GM21723 (cell line): ENCODE data around the gene MSL3B.

Experiments used
- ATAC-seq: cut with Tn5 transposase; IDR thresholded peaks from one replicate; pipeline ENCODE4 v1.9.1; 2021; ENCODE audit warnings: mild to moderate bottlenecking, moderate library complexity; ENCODE audit not compliant: unreplicated experiment

Gene MSL3B

DNA sequence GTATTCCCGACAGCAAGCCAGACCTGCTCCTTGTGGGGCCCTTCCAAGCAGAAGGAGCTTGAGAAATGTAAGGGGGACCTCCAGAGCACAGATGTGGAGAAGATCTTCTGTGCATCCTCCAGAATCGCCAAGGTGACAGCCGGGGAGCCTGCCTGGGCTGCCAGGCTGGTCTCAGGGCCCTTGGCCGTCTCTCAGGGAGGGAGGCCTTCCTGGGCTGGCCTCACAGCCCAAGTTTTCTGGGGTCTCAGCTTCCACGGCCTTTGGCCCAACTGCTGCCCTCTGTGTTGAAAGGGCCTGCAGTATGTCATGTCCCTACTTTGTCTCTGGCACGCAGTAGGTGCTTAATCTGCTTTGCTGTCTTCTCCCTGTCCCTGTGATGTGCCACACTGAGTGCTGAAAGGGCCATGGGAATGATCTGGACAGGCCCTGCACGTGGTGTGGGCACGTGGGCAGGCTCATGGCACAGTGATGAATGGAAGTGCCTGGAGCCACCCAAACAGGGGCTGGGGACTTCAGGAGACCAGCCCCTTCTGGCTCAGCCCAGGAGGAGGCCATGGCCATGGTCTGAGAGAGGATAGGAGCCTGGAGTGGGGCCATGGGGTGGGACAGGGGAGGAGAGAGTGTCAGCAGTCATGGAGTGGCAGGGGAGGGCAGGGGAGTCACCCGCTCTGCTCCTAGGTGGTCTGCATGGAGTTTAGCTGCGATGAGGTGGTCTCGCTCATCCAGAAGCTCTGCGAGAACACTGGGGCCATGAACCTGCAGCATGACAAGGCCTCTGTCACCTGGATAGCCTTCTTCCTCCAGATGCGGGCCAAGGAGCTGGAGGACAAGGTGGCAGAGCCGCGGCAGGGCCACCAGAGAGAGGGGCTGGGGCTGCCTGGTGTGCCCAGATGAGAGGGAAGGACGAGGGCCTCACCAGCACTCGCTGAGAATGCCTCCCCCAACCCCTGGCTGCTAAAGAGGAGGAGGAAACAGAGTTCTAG lies 49.3 kb downstream of the MSL3B start:
- ATAC-seq: no peak

DNA sequence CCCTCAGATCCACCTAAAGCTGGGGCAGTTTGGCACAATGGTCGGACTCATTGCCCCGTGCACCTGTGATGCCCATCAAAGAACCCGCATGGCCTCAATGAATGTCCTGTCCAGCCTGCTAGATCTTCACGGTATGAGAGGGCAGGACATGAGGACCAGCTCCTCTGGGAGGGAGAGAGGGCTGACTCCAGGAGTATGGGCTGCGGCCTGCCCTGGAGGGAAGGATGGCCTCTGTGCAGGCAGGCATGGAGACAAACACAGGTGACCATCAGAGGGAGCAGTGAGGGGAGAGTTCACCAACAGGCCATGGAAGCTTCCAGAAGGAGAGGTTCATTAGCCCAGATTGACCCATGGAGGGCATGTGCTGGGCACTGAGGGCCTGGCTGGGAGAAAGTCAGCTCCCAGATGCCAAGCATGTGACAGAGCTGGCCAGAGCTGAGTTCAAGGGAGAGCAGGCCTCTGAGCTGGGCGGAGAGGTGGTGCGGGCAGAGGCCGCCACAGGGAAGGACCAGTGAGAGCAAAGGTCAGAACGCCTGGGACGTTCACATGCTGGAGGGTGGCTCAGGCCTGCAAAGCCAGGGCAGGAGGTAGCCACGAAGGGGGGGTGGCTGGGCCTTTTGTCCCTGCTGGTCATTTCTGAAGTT lies 50.1 kb downstream of the MSL3B start:
- no peak for ATAC-seq

DNA sequence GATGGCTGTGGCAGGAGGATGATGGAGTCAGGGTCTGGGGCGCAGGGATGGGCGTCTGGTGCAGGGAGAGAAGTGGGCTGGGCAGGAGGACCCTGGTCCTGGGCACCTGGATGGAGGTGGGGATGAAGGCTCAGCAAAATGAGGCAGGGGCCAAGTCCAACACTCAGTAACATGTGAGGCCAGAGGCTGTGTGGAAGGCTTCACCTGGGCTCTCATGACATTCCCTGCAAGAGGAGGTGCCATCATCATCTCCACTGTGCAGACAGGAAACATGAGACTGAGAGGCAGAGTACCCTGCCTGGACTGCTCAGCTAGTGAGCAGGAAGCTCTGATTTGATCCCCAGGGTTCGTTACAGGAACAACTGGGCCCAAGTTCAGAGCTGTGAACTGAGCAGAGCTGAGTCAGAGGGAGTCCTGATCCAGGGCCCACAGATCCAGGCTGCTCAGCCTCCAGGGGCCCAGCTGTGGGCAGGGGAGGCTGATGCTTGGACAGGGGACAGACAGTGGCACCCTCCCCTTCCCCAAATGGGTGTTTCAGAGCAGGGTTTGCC lies 50.8 kb downstream of the MSL3B start:
- no peak for ATAC-seq

DNA sequence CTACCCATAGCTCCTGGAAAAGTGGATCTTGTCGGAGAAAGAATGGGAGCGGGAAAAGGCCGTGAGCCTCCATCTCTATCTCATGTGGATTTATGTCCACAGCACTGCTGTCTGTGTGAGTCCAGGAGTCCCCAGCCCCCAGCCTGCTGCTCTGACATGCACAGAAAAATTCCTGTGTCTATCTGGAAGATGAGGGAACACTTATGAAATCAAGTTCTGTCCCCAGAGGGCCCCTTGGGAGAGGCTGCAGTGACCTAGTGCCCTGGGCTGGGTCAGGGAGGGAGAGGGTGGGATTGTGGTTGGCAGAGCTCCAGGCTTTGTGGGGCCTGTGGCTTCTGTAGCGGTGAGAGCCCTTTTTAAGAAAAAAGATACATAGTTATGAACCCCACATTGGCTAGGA lies 51.4 kb downstream of the MSL3B start:
- ATAC-seq: no peak

DNA sequence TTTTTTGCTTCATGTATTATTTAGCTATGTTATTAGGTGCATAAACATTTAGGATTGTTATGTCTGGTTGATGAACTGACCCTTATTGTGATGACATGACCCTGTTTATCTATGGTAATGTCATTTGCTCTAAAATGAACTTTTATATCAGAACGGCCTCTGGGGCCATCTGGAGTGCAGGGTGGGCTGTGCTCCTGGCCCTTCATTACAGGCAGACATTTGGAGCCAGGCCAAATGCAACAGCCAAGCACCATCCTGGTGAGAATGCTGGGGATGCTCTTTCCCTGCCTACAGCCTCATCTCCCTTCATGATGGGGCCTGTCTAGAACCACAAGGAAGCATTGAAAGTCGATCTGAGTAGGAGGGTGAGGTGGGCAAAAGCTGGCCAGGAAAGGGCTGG lies 51.9 kb downstream of the MSL3B start:
- no peak for ATAC-seq

DNA sequence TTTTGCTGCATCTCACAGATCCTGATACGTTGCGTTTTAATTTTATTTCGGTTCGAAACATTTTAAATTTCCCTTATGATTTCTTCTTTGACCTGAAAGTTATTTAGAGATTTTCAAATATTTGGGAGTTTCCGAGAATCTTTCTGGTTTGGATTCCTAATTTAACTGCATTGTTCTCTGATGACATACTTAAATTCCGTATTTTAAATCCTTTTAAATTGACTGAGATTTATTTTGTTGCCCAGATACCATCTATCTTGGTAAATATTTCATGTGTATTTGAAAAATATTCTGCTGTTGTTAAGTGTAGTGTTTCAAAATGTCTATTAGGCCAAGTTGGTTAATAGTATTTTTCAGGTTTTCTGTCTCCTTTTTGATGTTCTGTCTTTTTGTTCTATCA lies 52.3 kb downstream of the MSL3B start:
- no peak for ATAC-seq
